Endothelial cell of umbilical vein (primary cell): ENCODE measurements around the gene ISLR.

Source experiments
- CTCF ChIP-seq, 2 donors: IDR thresholded peaks; 1 replicate in 1 of 2; 2 replicates in 1 of 2; pipeline ENCODE4 v1.5.1; 2011; ENCODE audit warnings: low read length in 2 of 2, mild to moderate bottlenecking in 2 of 2, moderate library complexity in 2 of 2, control low read depth in 1 of 2, inconsistent platforms in 1 of 2, low read depth in 1 of 2; ENCODE audit not compliant: insufficient read depth in 1 of 2; ENCODE audit errors: extremely low read depth in 1 of 2
- EZH2 ChIP-seq: IDR thresholded peaks from 2 replicates; pipeline ENCODE4 v1.6.1; 2012; ENCODE audit warnings: borderline replicate concordance, low read depth, mild to moderate bottlenecking, moderate library complexity, low read length, inconsistent platforms; ENCODE audit not compliant: severe bottlenecking
- MAX ChIP-seq: IDR thresholded peaks from 2 replicates; pipeline ENCODE4 v1.6.1; 2011; ENCODE audit not compliant: insufficient read depth, insufficient read length
- POLR2A ChIP-seq: IDR thresholded peaks from 2 replicates; pipeline ENCODE4 v1.6.1; 2012; ENCODE audit warnings: low read depth, mild to moderate bottlenecking, control low read depth, low read length
- POLR2AphosphoS5 ChIP-seq: IDR thresholded peaks from 2 replicates; pipeline ENCODE4 v1.6.1; 2012; ENCODE audit warnings: low read depth, mild to moderate bottlenecking, control low read depth, low read length, moderate library complexity; ENCODE audit not compliant: insufficient read depth

GRCh38 chr15:74220475-74221248, 47.2 kb downstream of the ISLR start:
- TF ChIP-seq CTCF (IDR thresholded peaks at IDR 0.05; ENCODE audit: extremely low read depth in 1 of 2, insufficient read depth in 1 of 2, low read depth in 1 of 2, low read length in 2 of 2) (no peak), MAX (no peak), POLR2A (no peak), EZH2 (no peak), POLR2AphosphoS5 (no peak)
